ENCODE measurements around the gene CYP2A13. TPM values are rescaled to one million over a fixed set of nuclear protein-coding genes. Genes with fewer than 3 reads are reported as not detected.
"Not testable (repeated sequence)": the region's sequence is repeated elsewhere in the genome, so short reads cannot be mapped to it uniquely, and the experiment has no call there.

CYP2A13 gene
- polyA plus RNA-seq = not detected in 2 replicates
- polyA minus RNA-seq = not detected in 2 replicates

- TF ChIP-seq REST (IDR thresholded peaks at IDR 0.05; ENCODE audit: borderline replicate concordance) (no peak), CTCF (IDR thresholded peaks at IDR 0.05; ENCODE audit: poor library complexity, severe bottlenecking) (no peak), POLR2AphosphoS5 (IDR thresholded peaks at IDR 0.05) (no peak), RAD21 (conservative IDR thresholded peaks at IDR 0.05) (no peak), SMC3 (conservative IDR thresholded peaks at IDR 0.05; ENCODE audit: poor library complexity) (no peak), EZH2 (IDR thresholded peaks at IDR 0.05; ENCODE audit: borderline replicate concordance, insufficient read depth, low read length, poor library complexity, severe bottlenecking) (no peak), TAF1 (IDR thresholded peaks at IDR 0.05; ENCODE audit: low read depth) (no peak), EP300 (conservative IDR thresholded peaks at IDR 0.05; ENCODE audit: poor library complexity, severe bottlenecking) (no peak), MXI1 (conservative IDR thresholded peaks at IDR 0.05; ENCODE audit: poor library complexity, severe bottlenecking) (no peak)
- Histone ChIP-seq H3K9me2 (ENCODE audit: insufficient read depth, low read length) (no peaks in the 10 kb centered on the region), H2AFZ (ENCODE audit: low read depth, low read length) (no peak within 1 kb of the TSS), H3K9ac (ENCODE audit: low read length) (no peak within 1 kb of the TSS), H4K20me1 (ENCODE audit: insufficient read depth) (no peaks in the 10 kb centered on the region), H3K27ac (ENCODE audit: low read length) (no peak within 1 kb of the TSS), H3K36me3 (ENCODE audit: insufficient read depth, low read length) (no peaks in the 10 kb centered on the region), H3K4me2 (ENCODE audit: low read length) (no peak within 1 kb of the TSS), H3F3A (ENCODE audit: insufficient read depth, low read length, poor library complexity, severe bottlenecking) (no peaks in the 10 kb centered on the region), H3K79me2 (replicated peaks; ENCODE audit: insufficient read depth, low read length) (no peaks in the 10 kb centered on the region), H3K4me3 (ENCODE audit: low read length) (no peak within 1 kb of the TSS), H3K27me3 (ENCODE audit: insufficient read depth, low read depth, low read length) (peaks cover 13% of the 10 kb centered on the region), H3K9me3 (ENCODE audit: low read length) (no peaks in the 10 kb centered on the region)
These were observed at the start of gene CYP2A13 for GRCh38 chr19:41088151-41088550. CYP2A13 (plus strand) TSS chr19:41088451; CDS start chr19:41088472, 21 bp downstream.

GRCh38 chr19:41039806-41040205 is 48.4 kb upstream of the CYP2A13 start:
- H4K20me1 ChIP-seq (ENCODE audit: insufficient read depth) = no peaks in the 10 kb centered on the region
- H3F3A ChIP-seq (ENCODE audit: insufficient read depth, low read length, poor library complexity, severe bottlenecking) = no peaks in the 10 kb centered on the region
- no peak overlapping the region for H3K4me2 ChIP-seq (ENCODE audit: low read length)
- H3K36me3 ChIP-seq (ENCODE audit: insufficient read depth, low read length) = no peaks in the 10 kb centered on the region
- H3K27ac ChIP-seq (ENCODE audit: low read length) = no peak overlapping the region
- TF ChIP-seq EP300 (conservative IDR thresholded peaks at IDR 0.05; ENCODE audit: poor library complexity, severe bottlenecking) (no peak), EZH2 (IDR thresholded peaks at IDR 0.05; ENCODE audit: borderline replicate concordance, insufficient read depth, low read length, poor library complexity, severe bottlenecking) (no peak), RAD21 (conservative IDR thresholded peaks at IDR 0.05) (no peak), REST (IDR thresholded peaks at IDR 0.05; ENCODE audit: borderline replicate concordance) (no peak), MXI1 (conservative IDR thresholded peaks at IDR 0.05; ENCODE audit: poor library complexity, severe bottlenecking) (no peak), TAF1 (IDR thresholded peaks at IDR 0.05; ENCODE audit: low read depth) (no peak), CTCF (IDR thresholded peaks at IDR 0.05; ENCODE audit: poor library complexity, severe bottlenecking) (no peak), POLR2AphosphoS5 (IDR thresholded peaks at IDR 0.05) (no peak), SMC3 (conservative IDR thresholded peaks at IDR 0.05; ENCODE audit: poor library complexity) (no peak)
- H3K79me2 ChIP-seq (replicated peaks; ENCODE audit: insufficient read depth, low read length) = no peaks in the 10 kb centered on the region
- no peak overlapping the region for H3K9ac ChIP-seq (ENCODE audit: low read length)
- no peaks in the 10 kb centered on the region for H3K27me3 ChIP-seq (ENCODE audit: insufficient read depth, low read depth, low read length)
- no peaks in the 10 kb centered on the region for H3K9me3 ChIP-seq (ENCODE audit: low read length)
- H3K4me3 ChIP-seq (ENCODE audit: low read length) = no peak overlapping the region
- H2AFZ ChIP-seq (ENCODE audit: low read depth, low read length) = no peak overlapping the region
- no peaks in the 10 kb centered on the region for H3K9me2 ChIP-seq (ENCODE audit: insufficient read depth, low read length)

- H4K20me1 ChIP-seq (ENCODE audit: insufficient read depth); H3K79me2 ChIP-seq (replicated peaks; ENCODE audit: insufficient read depth, low read length); H3K4me3 ChIP-seq (ENCODE audit: low read length); H3K9ac ChIP-seq (ENCODE audit: low read length); H3K4me2 ChIP-seq (ENCODE audit: low read length); H3K27ac ChIP-seq (ENCODE audit: low read length); H3K27me3 ChIP-seq (ENCODE audit: insufficient read depth, low read depth, low read length); H3F3A ChIP-seq (ENCODE audit: insufficient read depth, low read length, poor library complexity, severe bottlenecking); H2AFZ ChIP-seq (ENCODE audit: low read depth, low read length); H3K36me3 ChIP-seq (ENCODE audit: insufficient read depth, low read length); H3K9me3 ChIP-seq (ENCODE audit: low read length); H3K9me2 ChIP-seq (ENCODE audit: insufficient read depth, low read length): not testable (repeated sequence)
These were observed 43.2 kb upstream of the CYP2A13 start for GRCh38 chr19:41045095-41045494.

Data from neural cell (in vitro differentiated cells).